Activated naive CD8-positive, alpha-beta T cell treated with anti-CD3 and anti-CD28 coated beads for 36 hours (primary cell): ENCODE measurements around the gene TNFAIP8L3. TPM values are rescaled to one million over a fixed set of nuclear protein-coding genes. Genes with fewer than 3 reads are reported as not detected.
"Not testable (repeated sequence)": the region's sequence is repeated elsewhere in the genome, so short reads cannot be mapped to it uniquely, and the experiment has no call there.

Source experiments
- DNase-seq: peaks from one replicate; pipeline ENCODE4 v3.0.0; 2021
- H3K27ac Mint-ChIP-seq: one replicate; pipeline ENCODE4 v1.8.0; 2022; ENCODE audit warnings: mild to moderate bottlenecking, moderate library complexity, mixed read lengths
- H3K27me3 Mint-ChIP-seq: one replicate; pipeline ENCODE4 v1.8.0; 2022; ENCODE audit warnings: mild to moderate bottlenecking, mixed read lengths
- H3K36me3 Mint-ChIP-seq: one replicate; pipeline ENCODE4 v1.8.0; 2021; ENCODE audit warnings: mild to moderate bottlenecking, mixed read lengths
- H3K4me1 Mint-ChIP-seq: one replicate; pipeline ENCODE4 v1.8.0; 2021; ENCODE audit warnings: mixed read lengths
- H3K4me3 Mint-ChIP-seq: one replicate; pipeline ENCODE4 v1.8.0; 2022; ENCODE audit warnings: mild to moderate bottlenecking, moderate library complexity, mixed read lengths
- H3K9me3 Mint-ChIP-seq: one replicate; pipeline ENCODE4 v1.8.0; 2022; ENCODE audit warnings: mixed read lengths
- total RNA-seq, 2 experiments: library from RNA; stranded (reverse); gene quantifications; one replicate each; pipeline ENCODE4 v1.2.3, GENCODE V29; 2021

Gene TNFAIP8L3
- total RNA-seq = under 1 TPM; 0.60 to 0.82 TPM

DNA sequence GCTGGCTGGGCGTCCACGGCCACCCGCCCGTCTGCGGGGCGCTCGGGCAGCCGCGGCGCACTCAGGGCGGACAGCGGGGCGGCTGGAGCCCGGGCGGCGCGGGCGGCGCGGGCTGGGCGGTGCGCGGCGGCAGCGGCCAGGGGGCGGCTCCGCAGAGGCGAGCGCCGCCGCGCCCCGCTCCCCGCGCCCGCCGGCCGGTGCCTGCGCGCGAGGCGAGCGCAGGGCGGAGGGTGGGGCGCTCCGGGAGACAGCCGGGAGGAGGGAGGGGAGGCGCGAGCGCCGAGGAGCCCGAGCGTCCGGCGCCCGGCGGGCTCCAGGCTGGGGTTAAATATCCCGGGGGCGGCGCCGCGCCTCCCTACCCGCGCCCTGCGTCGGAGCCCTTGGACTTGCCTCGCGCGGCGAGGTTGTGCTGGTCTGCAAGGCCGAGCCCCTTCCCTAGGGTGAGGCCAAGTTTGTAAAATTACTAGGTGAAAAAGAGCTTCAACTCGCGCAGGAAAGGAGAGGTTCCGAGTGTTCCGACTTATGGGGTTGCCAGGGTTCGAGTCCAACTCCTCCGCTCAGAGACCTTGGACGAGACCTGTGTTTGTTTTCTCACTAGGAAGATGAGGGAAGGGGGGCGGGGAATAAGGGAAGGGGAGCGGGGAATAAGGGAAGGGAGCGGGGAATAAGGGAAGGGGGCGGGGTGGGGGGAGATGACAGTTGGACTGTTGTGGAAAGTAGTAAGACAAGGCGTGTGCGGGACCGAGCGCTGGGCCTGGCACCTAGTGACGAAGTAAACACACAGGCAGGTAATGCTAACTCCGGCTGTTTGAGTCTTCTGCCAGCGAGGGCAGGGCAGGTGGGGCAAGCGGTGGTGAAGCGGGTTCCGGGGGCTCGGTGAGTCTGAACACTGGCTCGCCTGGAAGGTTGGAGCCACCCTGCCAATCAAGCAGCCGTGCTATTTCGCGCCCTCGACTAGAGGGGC, at the start of gene TNFAIP8L3:
Gene TNFAIP8L3 (minus strand): TSS at position 301 of the 964 bp plus-strand sequence. CDS start 311 bp downstream, outside the sequence.
- Mint-ChIP-seq H3K36me3 (no peaks in the 10 kb centered on the region), H3K4me3 (peak within 1 kb of the TSS; percentile 63), H3K27me3 (peaks cover 90% of the 10 kb centered on the region), H3K9me3 (no peaks in the 10 kb centered on the region), H3K4me1 (peaks cover 18% of the 10 kb centered on the region), H3K27ac (no peak within 1 kb of the TSS)
- DNase-seq = peak; percentile 15

DNA sequence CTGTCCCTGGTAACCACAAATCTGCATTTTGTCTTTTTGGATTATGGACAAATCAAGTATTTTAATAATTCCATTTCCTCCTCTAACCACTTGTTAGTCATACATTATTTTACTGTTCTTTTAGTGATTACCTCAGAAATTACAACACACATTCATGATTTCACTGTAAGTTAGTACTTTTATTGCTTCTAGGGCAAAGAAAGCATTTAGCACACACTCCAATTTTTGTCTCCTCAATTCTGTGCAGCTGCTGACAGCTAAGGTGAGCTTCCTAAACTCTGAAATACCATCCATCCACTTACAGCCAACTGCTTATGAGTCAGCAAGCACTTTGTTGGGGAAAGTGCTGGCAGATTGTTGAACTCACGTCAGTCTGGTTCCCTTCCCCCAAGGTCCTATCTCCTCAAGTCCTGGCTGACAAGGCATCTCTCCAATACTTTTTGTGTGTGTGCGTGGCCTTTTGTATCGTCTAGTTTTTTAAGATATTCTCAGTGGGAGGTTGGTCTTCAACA, 49.4 kb upstream of the TNFAIP8L3 start:
- DNase-seq = no peak
- H3K36me3 Mint-ChIP-seq = no peaks in the 10 kb centered on the region
- H3K27ac Mint-ChIP-seq = no peak overlapping the region
- peaks cover 36% of the 10 kb centered on the region for H3K27me3 Mint-ChIP-seq
- H3K9me3 Mint-ChIP-seq = peaks cover 5% of the 10 kb centered on the region
- H3K4me3 Mint-ChIP-seq = no peak overlapping the region
- no peaks in the 10 kb centered on the region for H3K4me1 Mint-ChIP-seq

DNA sequence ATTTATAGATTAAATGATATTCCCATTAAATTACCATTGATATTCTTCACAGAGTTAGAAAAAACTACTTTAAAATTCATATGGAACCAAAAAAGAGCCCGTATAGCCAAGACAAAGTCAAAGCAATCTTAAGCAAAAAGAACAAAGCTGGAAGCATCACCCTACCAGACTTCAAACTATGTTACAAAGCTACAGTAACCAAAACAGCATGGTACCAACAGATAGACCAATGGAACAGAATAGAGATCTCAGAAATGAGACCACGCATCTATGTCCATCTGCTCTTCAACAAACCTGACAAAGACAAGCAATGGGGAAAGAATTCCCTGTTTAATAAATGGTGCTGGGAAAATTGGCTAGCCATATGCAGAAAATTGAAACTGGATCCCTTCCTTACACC, 45.6 kb upstream of the TNFAIP8L3 start:
- not testable (repeated sequence) for H3K4me3 Mint-ChIP-seq, DNase-seq, H3K9me3 Mint-ChIP-seq, H3K4me1 Mint-ChIP-seq, H3K36me3 Mint-ChIP-seq, H3K27ac Mint-ChIP-seq
- peaks cover 27% of the 10 kb centered on the region for H3K27me3 Mint-ChIP-seq

DNA sequence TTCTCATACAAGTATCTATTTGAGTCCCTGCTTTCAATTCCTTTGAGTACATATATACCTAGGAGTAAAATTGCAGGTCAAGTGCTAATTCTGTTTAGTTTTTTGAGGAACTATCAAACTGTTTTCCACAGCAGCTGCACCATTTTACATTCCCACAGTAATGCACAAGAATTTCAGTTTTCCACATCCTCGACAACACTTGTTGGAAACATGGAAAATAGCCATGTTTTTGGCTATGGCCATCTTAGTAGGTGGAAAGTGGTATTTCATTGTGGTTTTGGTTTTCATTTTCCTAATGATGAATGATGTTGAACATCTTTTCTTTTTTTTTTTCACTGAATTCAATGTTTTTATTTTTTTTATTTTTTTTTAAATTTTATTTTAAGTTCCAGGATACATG, 44.4 kb upstream of the TNFAIP8L3 start:
- Mint-ChIP-seq H3K4me1 (no peaks in the 10 kb centered on the region), H3K27me3 (peaks cover 18% of the 10 kb centered on the region), H3K9me3 (peaks cover 5% of the 10 kb centered on the region), H3K4me3 (no peak overlapping the region), H3K27ac (no peak overlapping the region), H3K36me3 (no peaks in the 10 kb centered on the region)
- no peak for DNase-seq

DNA sequence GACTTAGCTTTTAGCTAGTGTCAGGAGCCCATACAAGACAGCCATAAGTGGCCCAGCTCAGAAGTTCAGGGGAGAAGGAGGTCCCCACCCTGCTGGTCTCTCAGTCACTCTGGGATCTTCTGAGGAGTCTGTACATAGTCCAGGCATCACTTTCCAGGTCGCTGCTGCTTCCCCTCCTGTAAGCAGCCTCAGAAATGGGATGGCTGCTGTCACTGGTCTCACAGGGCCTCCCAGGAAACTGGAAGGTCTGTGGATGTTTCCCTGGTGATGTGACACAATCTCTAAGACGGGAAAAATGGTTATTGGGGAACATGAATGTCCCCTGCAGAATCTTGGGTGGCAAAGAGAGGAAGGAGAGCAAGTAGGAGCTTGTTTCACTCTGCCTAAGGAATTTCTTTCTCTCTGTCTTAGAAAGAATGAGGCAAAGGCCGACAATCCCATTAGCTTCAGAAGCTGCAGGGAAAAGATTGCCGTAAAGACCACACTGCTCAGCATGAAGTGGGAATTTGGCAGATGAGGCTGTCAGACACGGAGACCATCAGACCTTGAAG, 43.2 kb upstream of the TNFAIP8L3 start:
- no peak for DNase-seq
- H3K4me3 Mint-ChIP-seq = no peak overlapping the region
- peaks cover 5% of the 10 kb centered on the region for H3K9me3 Mint-ChIP-seq
- H3K27ac Mint-ChIP-seq = no peak overlapping the region
- no peaks in the 10 kb centered on the region for H3K36me3 Mint-ChIP-seq
- peaks cover 10% of the 10 kb centered on the region for H3K27me3 Mint-ChIP-seq
- no peaks in the 10 kb centered on the region for H3K4me1 Mint-ChIP-seq

DNA sequence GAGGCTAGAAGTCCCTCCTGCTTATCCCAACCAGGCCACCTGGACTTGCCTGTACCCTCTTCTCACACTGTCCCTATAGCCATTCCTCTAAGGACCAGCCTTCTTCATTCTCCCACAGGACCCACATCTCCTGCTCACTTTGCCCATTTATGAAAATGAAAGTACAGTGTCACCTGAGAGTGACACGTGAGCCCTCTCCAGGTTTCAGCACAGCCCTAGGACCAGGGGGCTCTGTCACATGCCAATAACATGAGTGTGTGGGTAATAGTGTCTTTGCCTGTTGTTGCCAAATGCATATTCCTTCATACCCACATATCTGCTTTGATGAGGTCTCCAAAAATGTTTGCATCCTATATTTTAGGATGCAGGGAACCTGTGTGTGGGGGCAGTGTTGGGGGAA, 42.3 kb upstream of the TNFAIP8L3 start:
- Mint-ChIP-seq H3K9me3 (peaks cover 5% of the 10 kb centered on the region), H3K27me3 (peaks cover 7% of the 10 kb centered on the region), H3K36me3 (no peaks in the 10 kb centered on the region), H3K4me1 (no peaks in the 10 kb centered on the region), H3K27ac (no peak overlapping the region), H3K4me3 (no peak overlapping the region)
- DNase-seq = no peak

DNA sequence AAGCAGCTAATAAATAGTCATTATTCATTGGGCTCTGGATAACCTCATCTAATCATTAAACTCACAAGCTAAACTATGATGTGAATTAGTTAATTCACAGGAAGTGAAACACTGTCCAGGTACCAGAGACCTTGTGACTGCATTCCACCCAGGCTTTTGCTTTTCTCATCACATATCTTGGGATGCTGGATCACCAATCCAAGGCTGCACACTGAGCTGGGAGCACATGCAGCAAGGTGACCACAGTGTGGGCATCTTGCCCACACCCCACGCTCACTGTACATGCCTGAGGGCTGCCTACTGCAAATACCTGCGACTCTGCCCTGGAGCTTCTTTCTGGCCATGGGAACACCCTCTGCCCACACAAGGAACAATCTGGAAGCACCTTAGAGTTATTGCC, 40.6 kb upstream of the TNFAIP8L3 start:
- Mint-ChIP-seq H3K36me3 (no peaks in the 10 kb centered on the region), H3K27ac (no peak overlapping the region), H3K4me1 (no peaks in the 10 kb centered on the region), H3K4me3 (no peak overlapping the region), H3K9me3 (peaks cover under 1% of the 10 kb centered on the region), H3K27me3 (peaks cover 7% of the 10 kb centered on the region)
- DNase-seq = no peak

DNA sequence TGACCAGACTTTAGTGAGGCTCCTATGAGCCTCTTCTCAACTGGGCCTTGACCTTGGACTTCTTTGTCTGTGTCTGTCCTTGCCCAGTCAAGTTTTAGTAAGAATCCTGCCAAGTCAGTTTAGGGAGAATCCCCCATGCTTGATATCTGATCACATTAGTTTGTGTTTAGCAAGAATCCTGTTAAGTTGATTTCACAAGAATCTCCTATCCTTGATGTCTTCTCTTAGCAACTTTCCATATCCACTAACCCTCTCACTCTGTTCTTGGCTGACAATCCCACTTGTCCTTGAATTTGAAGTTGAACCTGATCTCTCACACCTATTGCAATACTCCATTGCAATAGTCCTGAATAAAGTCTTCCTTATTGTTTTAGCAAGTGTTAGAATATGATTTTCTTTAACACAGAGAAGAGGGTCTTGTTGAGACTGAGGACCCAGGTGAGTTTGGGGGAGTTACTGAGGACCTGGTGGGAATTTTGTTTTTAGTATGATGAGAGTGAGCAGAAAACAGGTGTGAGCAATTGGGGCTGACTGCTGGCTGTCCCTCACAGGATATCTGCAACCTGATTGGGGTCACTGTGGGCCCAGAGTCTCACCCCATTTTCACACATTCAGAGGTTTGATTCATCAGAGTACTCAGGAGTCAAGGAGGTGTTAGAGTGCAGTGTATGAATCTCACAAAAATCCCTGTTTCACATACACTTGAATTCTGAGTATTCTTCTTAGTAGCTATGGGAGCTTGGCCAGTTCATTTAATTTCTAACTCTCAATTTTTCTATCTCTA, 39.9 kb upstream of the TNFAIP8L3 start:
- DNase-seq = no peak
- Mint-ChIP-seq H3K4me1 (no peaks in the 10 kb centered on the region), H3K9me3 (no peaks in the 10 kb centered on the region), H3K4me3 (no peak overlapping the region), H3K27ac (no peak overlapping the region), H3K36me3 (no peaks in the 10 kb centered on the region), H3K27me3 (peaks cover 7% of the 10 kb centered on the region)

DNA sequence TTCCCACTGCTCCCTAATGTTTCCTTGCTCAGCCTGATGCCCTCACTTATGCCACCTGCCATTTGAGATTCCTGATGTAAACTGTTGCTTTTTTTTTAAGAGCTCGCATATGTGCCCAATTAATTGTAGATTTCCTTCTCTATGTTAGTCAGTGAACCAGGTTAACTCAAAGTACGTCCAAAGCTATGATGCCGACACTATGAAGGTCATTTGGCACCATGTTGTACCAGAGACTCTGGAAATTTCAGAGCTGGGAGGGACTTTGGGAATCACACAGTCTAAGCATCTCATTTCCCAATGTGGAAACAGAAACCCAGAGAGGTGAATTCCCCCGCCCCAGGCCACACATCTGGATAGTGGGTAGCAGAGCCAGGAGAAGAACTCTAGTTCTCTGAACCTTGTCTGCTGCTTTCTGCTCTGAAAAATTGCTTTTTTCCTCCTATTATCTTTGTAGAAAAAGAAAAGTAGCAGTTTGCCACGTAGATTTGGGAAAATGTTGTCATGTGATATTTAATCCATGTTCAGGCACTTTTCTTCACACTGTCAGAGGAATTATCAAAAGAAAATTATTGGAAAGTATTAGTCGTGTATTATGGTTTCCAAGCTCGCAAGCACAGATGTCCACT, 38.5 kb upstream of the TNFAIP8L3 start:
- Mint-ChIP-seq H3K4me3 (no peak overlapping the region), H3K9me3 (no peaks in the 10 kb centered on the region), H3K27ac (no peak overlapping the region), H3K4me1 (no peaks in the 10 kb centered on the region), H3K36me3 (no peaks in the 10 kb centered on the region), H3K27me3 (peaks cover 12% of the 10 kb centered on the region)
- DNase-seq = no peak

DNA sequence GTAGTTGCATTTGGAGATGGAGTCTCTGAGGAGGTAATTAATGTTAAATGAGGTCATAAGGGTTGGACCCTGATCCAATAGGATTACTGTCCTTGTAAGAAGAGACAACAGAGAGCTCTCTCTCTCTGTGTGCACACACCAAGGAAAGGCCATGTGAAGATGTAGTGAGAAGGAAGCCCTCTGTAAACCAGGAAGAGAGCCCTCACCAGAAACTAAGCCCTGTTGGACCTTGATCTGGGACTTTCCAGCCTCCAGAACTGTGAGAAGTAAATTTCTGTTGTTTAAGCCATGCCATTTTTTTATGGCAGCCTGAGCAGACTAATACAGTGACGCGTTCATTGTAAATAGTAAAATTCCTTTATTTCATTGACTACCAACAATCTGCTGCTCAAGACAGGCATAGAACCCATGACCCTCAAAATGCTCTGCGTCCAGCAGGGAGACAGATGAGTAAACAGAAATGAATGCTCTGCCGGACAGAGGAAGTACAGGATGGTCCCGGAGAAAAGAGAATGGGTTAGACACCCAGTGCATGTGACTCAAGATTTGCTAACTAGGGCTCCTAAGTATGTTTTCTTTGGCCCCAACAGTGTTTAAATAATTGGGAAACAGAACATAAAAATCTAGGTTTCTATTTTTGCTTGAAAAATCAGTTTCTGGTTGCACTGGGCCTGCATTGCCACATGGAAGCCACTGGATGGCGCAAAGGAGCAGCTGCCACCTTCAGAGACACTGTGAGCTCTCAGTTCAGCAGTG, 37.9 kb upstream of the TNFAIP8L3 start:
- Mint-ChIP-seq H3K36me3 (no peaks in the 10 kb centered on the region), H3K27ac (no peak overlapping the region)
- DNase-seq = no peak

DNA sequence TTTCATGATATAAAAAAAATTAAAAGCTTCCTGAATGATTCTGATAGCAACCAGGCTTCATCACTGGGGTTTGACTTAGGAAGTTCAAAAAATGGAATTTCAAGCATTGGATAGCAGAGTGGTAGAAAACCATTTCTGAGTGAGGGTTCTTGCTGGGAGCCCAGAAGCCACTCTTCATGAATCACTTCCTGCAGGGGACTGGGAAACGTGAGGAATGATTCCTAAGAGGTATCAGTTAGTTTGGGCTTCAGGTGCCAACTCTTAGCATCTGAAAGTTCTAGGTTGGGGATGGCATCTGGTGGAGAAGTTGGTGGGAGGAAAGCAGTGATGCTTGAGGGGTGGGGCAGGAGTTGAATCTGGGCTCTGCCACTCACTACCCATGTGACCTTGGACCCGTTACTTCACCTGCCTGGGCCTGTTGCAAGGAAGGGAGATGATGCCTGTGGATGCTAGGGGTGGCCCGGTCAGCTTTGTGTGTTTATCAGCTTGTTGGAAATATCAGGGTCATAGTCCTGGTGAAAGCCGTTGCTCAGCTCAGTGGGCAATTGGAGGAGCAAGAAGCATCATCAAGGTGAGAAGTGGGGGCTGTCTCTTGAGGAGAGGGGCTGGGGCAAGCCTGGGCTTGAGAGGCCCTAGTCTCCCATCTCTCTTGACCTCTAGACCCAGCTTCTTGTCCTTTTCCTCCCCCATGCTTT, 37.0 kb upstream of the TNFAIP8L3 start:
- Mint-ChIP-seq H3K27ac (no peak overlapping the region), H3K4me3 (no peak overlapping the region), H3K4me1 (peaks cover 1% of the 10 kb centered on the region), H3K36me3 (no peaks in the 10 kb centered on the region), H3K27me3 (peaks cover 18% of the 10 kb centered on the region), H3K9me3 (no peaks in the 10 kb centered on the region)
- no peak for DNase-seq

More for the DNA sequence above, 37.9 kb upstream of the TNFAIP8L3 start:
- Mint-ChIP-seq H3K9me3 (no peaks in the 10 kb centered on the region), H3K27me3 (peaks cover 13% of the 10 kb centered on the region), H3K4me1 (no peaks in the 10 kb centered on the region), H3K4me3 (no peak overlapping the region)

DNA sequence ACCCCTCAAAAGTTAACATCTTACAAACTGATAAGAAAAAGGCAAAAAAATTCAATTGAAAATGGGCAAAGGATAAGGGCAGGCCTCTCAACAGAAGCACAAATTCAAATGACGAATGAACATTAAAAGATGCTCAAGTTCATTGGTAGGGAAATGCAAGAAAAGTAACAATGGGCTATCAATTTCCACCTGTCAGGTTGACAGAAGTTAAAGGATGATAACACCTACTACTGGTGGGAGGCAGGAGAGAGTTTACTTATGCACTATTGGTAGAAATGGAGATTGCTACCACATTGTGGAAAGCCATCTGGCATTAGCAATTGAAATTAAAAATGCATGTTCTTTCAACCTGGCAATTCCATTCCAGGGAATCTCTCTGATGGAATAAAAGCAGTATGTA, 35.6 kb upstream of the TNFAIP8L3 start:
- H3K9me3 Mint-ChIP-seq = no peaks in the 10 kb centered on the region
- no peak for DNase-seq
- no peak overlapping the region for H3K4me3 Mint-ChIP-seq
- H3K27ac Mint-ChIP-seq = no peak overlapping the region
- no peaks in the 10 kb centered on the region for H3K36me3 Mint-ChIP-seq
- peaks cover 3% of the 10 kb centered on the region for H3K4me1 Mint-ChIP-seq
- peaks cover 23% of the 10 kb centered on the region for H3K27me3 Mint-ChIP-seq

DNA sequence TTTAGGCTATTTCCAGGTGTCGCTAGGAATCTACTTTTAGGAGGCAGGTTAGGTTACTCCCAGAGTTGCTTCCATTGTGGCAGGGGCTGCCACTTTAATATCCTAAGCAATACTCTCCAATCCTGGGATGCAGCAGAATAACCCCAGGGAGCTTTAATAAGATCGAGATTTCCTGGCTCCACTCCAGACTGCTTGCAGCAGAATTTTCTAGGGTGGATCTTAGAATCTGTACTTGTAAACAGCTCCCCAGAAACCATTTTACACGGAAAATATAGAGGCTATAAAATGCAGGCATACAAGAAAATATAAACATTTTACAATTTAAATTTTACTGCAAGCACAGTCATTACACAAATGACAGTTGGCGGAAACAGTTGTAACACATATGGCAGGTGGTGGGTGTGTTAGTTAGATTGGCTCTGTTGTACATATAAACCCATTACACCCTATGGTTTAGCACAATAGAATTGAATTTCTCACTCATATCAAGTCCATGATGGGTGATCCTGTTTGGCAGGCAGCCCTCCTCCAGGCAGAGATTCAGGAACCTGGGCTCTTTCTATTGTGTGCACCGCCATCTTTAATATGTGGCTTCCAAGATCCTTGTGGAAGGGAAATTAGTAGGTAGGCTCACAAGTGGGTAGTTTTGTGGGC, 35.0 kb upstream of the TNFAIP8L3 start:
- no peak overlapping the region for H3K27ac Mint-ChIP-seq
- H3K36me3 Mint-ChIP-seq = no peaks in the 10 kb centered on the region
- no peak for DNase-seq
- H3K9me3 Mint-ChIP-seq = no peaks in the 10 kb centered on the region
- no peak overlapping the region for H3K4me3 Mint-ChIP-seq
- H3K27me3 Mint-ChIP-seq = peaks cover 26% of the 10 kb centered on the region
- H3K4me1 Mint-ChIP-seq = peaks cover 3% of the 10 kb centered on the region
